Endothelial cell of umbilical vein (primary cell): Measurements from ENCODE around the gene TNRC6B. TPM values are rescaled to one million over a fixed set of nuclear protein-coding genes. Genes with fewer than 3 reads are reported as not detected.

Experiments
- BruUV-seq: library from RNA; stranded (reverse); fragments of 400-500 nt; replicated peaks from 2 replicates; lab custom pipeline; 2021; lab: Mats Ljungman, UMichigan
- CTCF ChIA-PET: fragments of 300-600, 350-600 bp; sonication (Branson Sonifier 250); formaldehyde crosslinking; loops from one replicate; lab custom pipeline; 2021; ENCODE audit warnings: antibody characterized with exemption, inconsistent platforms; lab: Charles Lee
- POLR2A ChIA-PET: fragments of 300-600, 350-600 bp; sonication (Branson Sonifier 250); formaldehyde crosslinking; loops from one replicate; lab custom pipeline; 2021; ENCODE audit warnings: antibody characterized with exemption, inconsistent platforms; lab: Charles Lee
- DNase-seq: peaks from one replicate; pipeline ENCODE4 v3.0.0-alpha.2; 2011; ENCODE audit warnings: low read depth, low spot score
- FAIRE-seq: peaks from 2 replicates; lab custom pipeline; 2011; peaks lifted over from hg19 to GRCh38; lab: Jason Lieb, UNC
- H2AFZ ChIP-seq: 2 replicates; pipeline ENCODE4 v1.6.0; 2012; ENCODE audit warnings: low read depth, low read length, control low read depth, inconsistent platforms
- H3K27ac ChIP-seq: 2 replicates; pipeline ENCODE4 v1.5.1; 2011; ENCODE audit warnings: low read depth, mild to moderate bottlenecking, control low read depth, low read length, moderate library complexity; ENCODE audit not compliant: insufficient read depth
- H3K27me3 ChIP-seq, 2 experiments: 2 replicates each; pipeline versions ENCODE4 v1.6.0 to v1.6.1; 2011; ENCODE audit warnings: low read length in 2 of 2, mixed read lengths in 1 of 2; ENCODE audit not compliant: control insufficient read depth in 2 of 2, insufficient read depth in 2 of 2
- H3K36me3 ChIP-seq, 2 experiments: 2 replicates in 1 of 2; 3 replicates in 1 of 2; pipeline ENCODE4 v1.5.1; 2011; ENCODE audit warnings: low read length in 2 of 2, mild to moderate bottlenecking in 1 of 2, moderate library complexity in 1 of 2; ENCODE audit not compliant: control insufficient read depth in 2 of 2, insufficient read depth in 2 of 2; ENCODE audit errors: extremely low read depth in 1 of 2
- H3K4me1 ChIP-seq: 3 replicates; pipeline ENCODE4 v1.5.1; 2011; ENCODE audit warnings: mild to moderate bottlenecking, low read length; ENCODE audit not compliant: control insufficient read depth, insufficient read depth; ENCODE audit errors: extremely low read depth
- H3K4me2 ChIP-seq: 2 replicates; pipeline ENCODE4 v1.6.1; 2011; ENCODE audit warnings: low read length, control low read depth, mixed read lengths; ENCODE audit not compliant: insufficient read depth
- H3K4me3 ChIP-seq, 3 experiments: fragments of 200-600 bp in 1 of 3; sonication (generic), shearing (Covaris generic) in 1 of 3; replicated peaks in 1 of 3; 2 replicates each; pipeline ENCODE4 v1.5.1; 2011 to 2016; ENCODE audit warnings: control low read depth in 3 of 3, low read length in 3 of 3, mild to moderate bottlenecking in 2 of 3, inconsistent platforms in 1 of 3, low read depth in 1 of 3, moderate library complexity in 1 of 3; ENCODE audit not compliant: insufficient read depth in 1 of 3
- H3K79me2 ChIP-seq: 2 replicates; pipeline ENCODE4 v1.6.0; 2012; ENCODE audit warnings: low read length, inconsistent platforms; ENCODE audit not compliant: control insufficient read depth, insufficient read depth
- H3K9ac ChIP-seq: replicated peaks from 2 replicates; pipeline ENCODE3; 2011; ENCODE audit warnings: low read length, control low read depth; ENCODE audit not compliant: insufficient read depth; ENCODE audit errors: extremely low read depth
- H3K9me1 ChIP-seq: replicated peaks from 3 replicates; pipeline ENCODE4 v1.6.0; 2011; ENCODE audit warnings: mild to moderate bottlenecking, low read length; ENCODE audit not compliant: control insufficient read depth, insufficient read depth; ENCODE audit errors: extremely low read depth
- H3K9me3 ChIP-seq: replicated peaks from 2 replicates; pipeline ENCODE4 v1.5.1; 2012; ENCODE audit warnings: low read length, inconsistent platforms; ENCODE audit not compliant: control insufficient read depth, insufficient read depth
- H4K20me1 ChIP-seq: replicated peaks from 2 replicates; pipeline ENCODE3; 2011; ENCODE audit warnings: mild to moderate bottlenecking, low read length; ENCODE audit not compliant: control insufficient read depth, insufficient read depth; ENCODE audit errors: extremely low read depth
- CTCF ChIP-seq, 2 donors: IDR thresholded peaks; 1 replicate in 1 of 2; 2 replicates in 1 of 2; pipeline ENCODE4 v1.5.1; 2011; ENCODE audit warnings: low read length in 2 of 2, mild to moderate bottlenecking in 2 of 2, moderate library complexity in 2 of 2, control low read depth in 1 of 2, inconsistent platforms in 1 of 2, low read depth in 1 of 2; ENCODE audit not compliant: insufficient read depth in 1 of 2; ENCODE audit errors: extremely low read depth in 1 of 2
- EZH2 ChIP-seq: IDR thresholded peaks from 2 replicates; pipeline ENCODE4 v1.6.1; 2012; ENCODE audit warnings: borderline replicate concordance, low read depth, mild to moderate bottlenecking, moderate library complexity, low read length, inconsistent platforms; ENCODE audit not compliant: severe bottlenecking
- FOS ChIP-seq: IDR thresholded peaks from 2 replicates; pipeline ENCODE4 v1.6.1; 2011; ENCODE audit warnings: mild to moderate bottlenecking, low read length, moderate library complexity, borderline replicate concordance; ENCODE audit not compliant: insufficient read depth
- GATA2 ChIP-seq: IDR thresholded peaks from 2 replicates; pipeline ENCODE4 v1.7.0; 2011; ENCODE audit warnings: low read depth, mild to moderate bottlenecking, moderate library complexity, mixed read lengths, low read length; ENCODE audit not compliant: insufficient read length, insufficient read depth
- MYC ChIP-seq: IDR thresholded peaks from one replicate; pipeline ENCODE4 v1.6.1; 2011; ENCODE audit warnings: mild to moderate bottlenecking, low read depth, low read length
- POLR2A ChIP-seq: IDR thresholded peaks from 2 replicates; pipeline ENCODE4 v1.6.1; 2012; ENCODE audit warnings: low read depth, mild to moderate bottlenecking, control low read depth, low read length
- dilution Hi-C: fragments of 300-500 bp; cut with MboI; formaldehyde crosslinking; loops from one replicate; pipeline ENCODE4 v1.15.0; 2019; ENCODE audit warnings: low sequenced_read_pairs; ENCODE audit not compliant: extremely low pct_ligation_motif_present
- intact Hi-C: fragments of 100-400 bp; cut with micrococcal nuclease; formaldehyde crosslinking; loops from one replicate; pipeline ENCODE4 v1.10.0; 2022
- polyA plus RNA-seq, 4 experiments: library from polyadenylated mRNA; depleted of rRNA in 3 of 4; stranded (reverse) in 3 of 4; unstranded in 1 of 4; fragments of >200 nt; gene quantifications; 2 replicates each; pipeline versions ENCODE4 v1.2.1 to v1.2.3, GENCODE V29; 2011 to 2012; ENCODE audit warnings: missing spikeins in 1 of 4
- total RNA-seq: library from RNA; stranded (reverse); gene quantifications from 2 replicates; pipeline ENCODE4 v1.2.3, GENCODE V29; 2021

The TNRC6B gene
- total and polyA plus RNA-seq, 2 donors (not counting 3 experiments of a cell fraction or from before 2014, with no cell fraction given) = 10.6 to 37.2 TPM

- intact Hi-C loops (loop anchor here (5.0 kb wide), 2 partner anchors 152 to 462 kb away; partner anchors contain the start of gene MRTFA), dilution Hi-C loops (no loop called here)
- H3K36me3 ChIP-seq = no peaks in the 10 kb centered on the region
- no peaks in the 10 kb centered on the region for H3K9me1 ChIP-seq
- no peak overlapping the region for H3K4me3 ChIP-seq
- no peaks in the 10 kb centered on the region for H4K20me1 ChIP-seq
- H3K79me2 ChIP-seq = peaks cover 28% of the 10 kb centered on the region
- ChIA-PET POLR2A (no interaction called here), CTCF (no interaction called here)
- no peak for FAIRE-seq
- H3K27ac ChIP-seq = no peak overlapping the region
- DNase-seq = peak; percentile 13
- H3K9ac ChIP-seq = no peak overlapping the region
- peaks cover 24% of the 10 kb centered on the region for H3K4me1 ChIP-seq
- H3K9me3 ChIP-seq = no peaks in the 10 kb centered on the region
- BruUV-seq = no TSS peak
- no peaks in the 10 kb centered on the region for H3K27me3 ChIP-seq
- no peak for TF ChIP-seq CTCF (IDR thresholded peaks at IDR 0.05; ENCODE audit: extremely low read depth in 1 of 2, insufficient read depth in 1 of 2, low read depth in 1 of 2, low read length in 2 of 2)
- no peak for TF ChIP-seq POLR2A
- no peak for TF ChIP-seq FOS
- no peak for TF ChIP-seq GATA2
- no peak for TF ChIP-seq MYC
- TF ChIP-seq EZH2 = no peak
- H2AFZ ChIP-seq = no peak overlapping the region
- no peak overlapping the region for H3K4me2 ChIP-seq
These were observed 2.0 kb upstream of the TNRC6B start for GRCh38 chr22:40175611-40176244.
